Upper lobe of right lung (tissue), 1 donor: ENCODE data around the gene DHCR24. TPM values are rescaled to one million over a fixed set of nuclear protein-coding genes. Genes with fewer than 3 reads are reported as not detected.

Experiments used
- ATAC-seq: fragments of 200-7000 bp; cut with Tn5 transposase; one replicate; pipeline ENCODE4 v1.9.1; 2020; ENCODE audit warnings: mild to moderate bottlenecking, moderate library complexity
- DNase-seq: peaks from one replicate; pipeline ENCODE4 v3.0.0-alpha.2; 2020
- H3K27ac ChIP-seq: fragments of 200-600 bp; one replicate; pipeline ENCODE4 v1.8.0; 2022
- H3K27me3 ChIP-seq: fragments of 200-600 bp; one replicate; pipeline ENCODE4 v1.8.0; 2022; ENCODE audit warnings: mild to moderate bottlenecking
- H3K36me3 ChIP-seq: fragments of 200-600 bp; one replicate; pipeline ENCODE4 v1.8.0; 2022
- H3K4me1 ChIP-seq: fragments of 200-600 bp; one replicate; pipeline ENCODE4 v1.8.0; 2022
- H3K4me3 ChIP-seq: fragments of 200-600 bp; one replicate; pipeline ENCODE4 v1.8.0; 2022; ENCODE audit warnings: mild to moderate bottlenecking
- H3K9me3 ChIP-seq: fragments of 200-600 bp; one replicate; pipeline ENCODE4 v1.8.0; 2022
- CTCF ChIP-seq: fragments of 200-600 bp; IDR thresholded peaks from one replicate; pipeline ENCODE4 v1.8.0; 2022; ENCODE audit warnings: antibody characterized with exemption
- intact Hi-C: fragments of 100-400 bp; cut with DNase I; formaldehyde crosslinking; loops from one replicate; pipeline ENCODE4 v1.11.0; 2022
- total RNA-seq: library from RNA; stranded (reverse); fragmentation: NEBNext Ultra II Directional; extraction: Animal tissue kit (Norgen Biotek cat#: 25700); gene quantifications from one replicate; pipeline ENCODE4 v1.2.1, GENCODE V29; 2021
- donor health status: DM: no; HTN: yes; CAD: no; lungs with severe emphysema.

Gene DHCR24
- total RNA-seq, 1 donor from 2014 or later: 749 TPM

- DNase-seq (no peak), ATAC-seq (no peak)
- Histone ChIP-seq H3K27ac (no peak overlapping the region), H3K9me3 (no peaks in the 10 kb centered on the region), H3K27me3 (no peaks in the 10 kb centered on the region), H3K4me3 (no peak overlapping the region), H3K4me1 (no peaks in the 10 kb centered on the region), H3K36me3 (peaks cover 42% of the 10 kb centered on the region)
- TF ChIP-seq CTCF: no peak
- intact Hi-C loops: no loop called here
Measured at GRCh38 chr1:54851936-54852524, 35.0 kb downstream of the DHCR24 start.

- H3K4me3 ChIP-seq: no peak overlapping the region
- H3K4me1 ChIP-seq: no peaks in the 10 kb centered on the region
- no peak for DNase-seq
- no peaks in the 10 kb centered on the region for H3K27me3 ChIP-seq
- no peaks in the 10 kb centered on the region for H3K9me3 ChIP-seq
- H3K36me3 ChIP-seq: peaks cover 42% of the 10 kb centered on the region
- no peak for TF ChIP-seq CTCF
- intact Hi-C loops: no loop called here
- no peak overlapping the region for H3K27ac ChIP-seq
- ATAC-seq: no peak
Measured at GRCh38 chr1:54851406-54851805, 35.6 kb downstream of the DHCR24 start.

- ATAC-seq (peak; percentile 6), DNase-seq (no peak)
- TF ChIP-seq CTCF: no peak
- Histone ChIP-seq H3K4me1 (no peaks in the 10 kb centered on the region), H3K36me3 (peaks cover 42% of the 10 kb centered on the region), H3K27me3 (no peaks in the 10 kb centered on the region), H3K4me3 (no peak overlapping the region), H3K27ac (no peak overlapping the region), H3K9me3 (no peaks in the 10 kb centered on the region)
- intact Hi-C loops: no loop called here
Measured at GRCh38 chr1:54850737-54851136, 36.3 kb downstream of the DHCR24 start.

- intact Hi-C loops: no loop called here
- Histone ChIP-seq H3K4me1 (no peaks in the 10 kb centered on the region), H3K9me3 (no peaks in the 10 kb centered on the region), H3K27ac (no peak overlapping the region), H3K27me3 (no peaks in the 10 kb centered on the region), H3K36me3 (peaks cover 42% of the 10 kb centered on the region), H3K4me3 (no peak overlapping the region)
- no peak for ATAC-seq
- TF ChIP-seq CTCF: no peak
- DNase-seq: peak; percentile 11
Measured at GRCh38 chr1:54850069-54850730, 36.8 kb downstream of the DHCR24 start.

- intact Hi-C loops: no loop called here
Measured at GRCh38 chr1:54849219-54850068, 37.6 kb downstream of the DHCR24 start.

More at GRCh38 chr1:54849219-54850068, 37.6 kb downstream of the DHCR24 start:
- Histone ChIP-seq H3K27ac (no peak overlapping the region), H3K36me3 (peaks cover 40% of the 10 kb centered on the region), H3K27me3 (no peaks in the 10 kb centered on the region), H3K4me3 (no peak overlapping the region), H3K4me1 (no peaks in the 10 kb centered on the region), H3K9me3 (no peaks in the 10 kb centered on the region)
- DNase-seq: peak; percentile 38
- TF ChIP-seq CTCF: no peak
- no peak for ATAC-seq
